T follicular helper cell (primary cell): Measurements from ENCODE around the gene TULP4.

Experiments used
- DNase-seq: peaks from one replicate; pipeline ENCODE4 v3.0.0-alpha.2; 2020; ENCODE audit warnings: low read depth

TULP4 gene

DNA sequence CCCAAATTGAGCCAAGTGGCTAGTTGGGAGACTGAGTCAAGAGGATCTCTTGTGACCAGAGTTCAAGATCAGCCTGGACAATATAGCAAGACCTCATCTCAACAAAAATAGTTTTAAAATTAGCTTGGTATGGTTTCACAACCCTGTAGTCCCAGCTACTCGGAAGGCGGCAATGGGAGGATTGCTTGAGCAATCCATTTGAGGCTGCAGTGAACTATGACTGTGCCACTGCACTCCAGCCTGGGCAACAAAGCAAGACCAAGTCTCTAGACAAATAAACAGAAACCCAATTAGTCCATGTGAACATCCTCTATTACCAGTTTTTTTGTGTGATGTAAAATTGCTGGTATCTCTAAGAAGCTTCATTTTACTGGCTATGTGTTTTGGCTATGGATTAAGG lies 106.2 kb downstream of the TULP4 start:
- no peak for DNase-seq

DNA sequence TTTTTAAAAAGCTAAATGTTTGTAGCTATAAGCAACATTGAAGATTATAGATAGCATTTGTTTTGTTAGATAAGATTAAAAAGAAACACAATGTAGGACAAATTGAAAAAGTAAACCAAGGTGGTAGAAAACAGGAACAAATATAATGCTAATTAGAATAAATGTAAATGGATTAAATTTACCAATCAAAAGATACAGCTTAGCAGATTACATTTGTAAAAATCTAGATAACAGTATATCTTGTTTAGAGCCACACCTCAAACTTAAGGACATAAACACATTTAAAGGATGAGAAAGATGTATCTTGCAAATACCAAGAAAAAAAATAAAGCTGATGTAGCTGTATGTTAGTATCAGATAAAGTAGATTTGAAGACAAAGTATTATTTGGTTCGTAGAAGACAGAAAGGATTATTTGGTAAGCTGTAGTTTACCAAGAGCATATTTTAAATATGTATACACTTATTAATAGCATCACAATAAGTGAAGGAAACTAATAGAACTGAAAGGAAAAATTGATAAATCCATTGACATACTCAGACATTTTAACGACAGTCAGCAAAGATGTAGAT lies 107.2 kb downstream of the TULP4 start:
- no peak for DNase-seq

DNA sequence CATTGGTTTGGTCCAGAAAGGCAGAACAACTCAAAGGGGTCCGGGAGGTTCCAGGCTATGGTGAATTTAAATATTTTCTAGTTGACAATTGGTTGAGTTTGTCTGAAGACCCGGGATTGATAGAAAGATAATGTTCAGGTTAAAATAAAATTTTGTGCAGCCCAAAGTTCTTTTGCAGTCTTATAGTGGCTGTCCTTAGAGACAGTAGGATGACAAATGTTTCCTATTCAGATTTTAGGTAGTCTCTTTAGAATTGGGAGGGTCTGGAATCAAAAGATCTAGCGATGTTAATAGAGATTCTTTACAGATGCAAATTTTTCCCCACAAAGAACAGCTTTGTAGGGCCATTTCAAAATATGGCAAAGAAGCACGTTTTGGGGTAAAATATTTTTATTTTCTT lies 109.1 kb downstream of the TULP4 start:
- DNase-seq: no peak

DNA sequence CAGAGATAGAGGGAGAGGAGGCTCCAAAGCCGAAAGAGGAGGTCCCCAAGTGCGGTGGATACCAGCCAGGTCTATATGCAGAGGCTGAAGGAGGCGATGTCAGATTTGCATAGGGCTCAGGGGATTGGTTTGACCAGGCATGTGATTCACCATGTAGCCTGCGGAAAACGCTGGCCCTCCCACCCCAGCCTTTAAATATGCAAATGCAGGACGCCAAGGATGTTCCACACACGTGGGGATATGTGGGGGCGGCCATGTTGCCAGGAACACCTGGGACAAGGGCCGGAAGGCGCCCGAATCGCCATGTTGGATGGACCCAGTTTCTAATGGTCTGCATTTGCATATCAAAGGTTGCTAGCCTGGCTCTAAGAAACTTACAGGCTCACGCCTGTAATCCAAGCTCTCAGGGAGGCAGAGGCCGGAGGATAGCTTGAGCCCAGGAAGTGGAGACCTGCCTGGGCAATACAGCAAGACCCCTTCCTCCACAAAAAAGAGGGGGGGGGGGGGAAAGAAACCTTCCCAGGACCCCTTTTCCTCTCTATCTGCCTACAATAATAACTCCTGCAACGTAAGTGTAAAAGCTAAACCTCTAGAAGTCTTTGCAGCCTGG lies 110.5 kb downstream of the TULP4 start:
- DNase-seq: no peak

DNA sequence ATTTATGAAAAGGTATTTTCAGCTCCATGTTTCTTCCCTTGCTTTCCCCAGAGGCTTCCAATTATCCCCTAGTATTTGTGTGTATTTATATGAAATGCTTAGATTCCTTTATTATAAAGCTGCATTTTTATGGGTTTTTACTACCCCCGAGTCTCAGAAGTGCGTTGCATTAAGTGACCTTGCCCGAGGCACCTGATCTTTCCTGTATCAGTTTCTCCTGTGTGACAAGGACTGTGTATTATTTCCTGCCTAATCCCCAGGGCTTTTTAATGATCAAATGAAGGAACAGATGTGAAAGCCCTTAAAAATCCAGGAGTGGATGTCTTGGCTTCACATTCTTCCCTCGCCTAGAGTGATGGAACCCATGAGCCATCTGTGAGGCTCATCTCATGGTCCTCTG lies 118.8 kb downstream of the TULP4 start:
- no peak for DNase-seq

DNA sequence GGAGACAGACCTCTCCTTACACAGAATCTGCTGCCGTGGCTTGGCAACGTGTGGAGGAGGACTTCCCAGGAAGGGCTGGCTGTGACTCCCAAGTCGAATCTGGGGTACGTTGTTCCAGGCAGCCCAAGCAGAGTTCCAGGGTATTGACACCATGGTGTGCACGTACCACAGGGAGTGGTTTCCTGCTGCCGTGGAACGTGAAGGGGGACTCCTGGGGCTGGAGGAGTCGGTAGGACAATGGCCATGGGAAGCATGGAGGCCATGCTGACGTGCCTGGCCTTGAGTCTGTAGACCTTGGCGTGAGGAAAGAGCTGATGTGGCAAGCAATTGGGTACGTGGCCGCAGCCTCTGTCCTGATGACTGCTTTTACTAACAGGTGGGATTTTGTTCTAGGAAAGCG lies 119.3 kb downstream of the TULP4 start:
- no peak for DNase-seq

DNA sequence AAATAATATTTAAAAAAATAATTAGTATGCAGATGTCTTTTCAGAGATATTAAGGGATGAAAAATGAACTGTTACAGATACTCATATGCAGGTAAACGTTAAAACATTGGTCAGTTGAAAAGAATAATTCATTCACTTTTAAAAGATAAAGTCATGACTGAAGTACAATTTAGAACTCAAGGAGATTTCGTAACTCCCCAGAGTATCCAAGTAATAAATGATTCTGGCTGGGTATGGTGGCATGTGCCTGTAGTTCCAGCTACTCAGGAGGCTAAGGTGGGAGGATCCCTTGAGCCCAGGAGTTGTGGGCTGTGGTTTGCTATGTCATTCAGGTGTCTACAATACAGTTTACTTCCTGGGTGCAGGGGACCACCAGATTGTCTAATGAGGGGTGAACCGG lies 125.3 kb downstream of the TULP4 start:
- DNase-seq: no peak

DNA sequence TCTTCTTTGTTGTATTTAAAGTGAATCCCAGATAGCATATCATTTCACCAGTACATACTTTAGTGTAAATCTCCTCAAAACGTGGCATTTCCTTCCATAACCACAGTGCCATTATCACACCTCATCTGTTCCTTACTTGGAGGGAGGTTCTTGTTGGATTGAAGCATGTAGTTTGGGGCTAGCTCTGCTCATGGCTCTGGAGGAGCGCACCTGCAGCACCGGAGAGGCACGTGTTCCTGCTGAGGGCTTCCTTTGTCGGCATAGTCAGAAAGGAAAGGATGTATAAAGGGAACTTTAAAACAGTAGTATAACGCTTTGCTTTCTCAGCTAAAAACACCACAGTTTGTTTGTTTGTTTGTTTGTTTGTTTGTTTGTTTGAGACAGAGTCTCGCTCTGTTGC lies 126.0 kb downstream of the TULP4 start:
- no peak for DNase-seq

DNA sequence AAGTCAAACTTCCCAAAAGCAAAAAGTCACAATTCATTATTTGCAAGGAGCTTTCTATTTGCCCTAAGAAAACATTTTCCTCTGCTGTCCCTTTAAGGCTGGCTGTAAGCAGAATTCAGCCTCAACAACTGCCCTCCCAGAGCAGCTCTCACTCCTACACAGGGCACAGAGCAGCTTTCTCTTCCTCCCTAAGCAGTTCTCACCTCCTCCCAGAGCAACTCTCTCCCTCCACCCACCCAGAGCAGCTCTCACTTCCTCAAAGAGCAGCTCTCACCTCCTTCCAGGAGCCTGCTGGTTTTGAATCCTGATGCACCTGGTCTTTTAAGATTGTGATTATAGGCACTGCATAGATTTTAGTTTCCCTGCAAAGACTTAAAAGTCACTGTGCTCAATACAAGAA lies 127.0 kb downstream of the TULP4 start:
- no peak for DNase-seq

DNA sequence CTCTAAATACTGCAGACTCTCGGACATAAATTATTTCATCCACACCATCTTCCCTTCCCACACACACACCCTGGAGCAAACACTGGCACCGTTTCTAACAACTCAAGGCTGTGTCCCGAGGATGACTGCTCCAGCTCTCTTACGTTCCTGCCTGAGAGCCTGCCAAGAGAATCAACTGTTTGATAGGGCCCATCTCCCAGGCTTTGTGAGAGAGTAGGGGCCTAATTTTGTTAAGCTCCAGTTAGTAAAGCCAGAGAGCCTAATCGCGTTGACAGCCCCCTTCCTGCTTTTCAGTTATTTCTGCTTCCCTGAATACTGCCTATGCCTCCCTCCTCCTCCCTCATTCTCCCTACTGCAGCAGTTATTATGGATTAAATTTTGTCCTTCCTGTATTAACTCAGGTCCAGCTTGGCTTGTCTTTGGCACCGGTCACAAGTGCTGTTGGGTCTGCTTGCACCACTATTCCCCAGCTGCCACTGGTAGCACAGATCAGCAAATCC lies 129.5 kb downstream of the TULP4 start:
- DNase-seq: no peak

DNA sequence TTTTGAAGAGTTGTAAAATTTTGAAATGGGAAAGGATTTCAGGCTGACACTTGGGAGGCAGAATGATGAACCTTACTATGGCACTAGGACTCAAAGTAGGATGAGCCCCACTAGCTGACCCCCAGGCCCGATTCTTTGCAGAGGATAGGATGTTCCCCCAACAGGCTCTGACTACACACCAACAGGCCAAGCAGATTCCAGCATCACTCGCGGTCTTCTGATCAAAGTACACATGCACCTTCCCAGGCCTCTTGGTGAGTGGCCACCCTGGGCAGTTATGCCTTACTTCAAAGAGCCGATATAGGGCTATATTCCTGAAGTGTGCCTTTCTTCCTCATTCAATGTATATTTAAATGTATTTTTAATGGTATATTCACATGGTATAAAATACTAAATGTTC lies 130.0 kb downstream of the TULP4 start:
- DNase-seq: no peak

DNA sequence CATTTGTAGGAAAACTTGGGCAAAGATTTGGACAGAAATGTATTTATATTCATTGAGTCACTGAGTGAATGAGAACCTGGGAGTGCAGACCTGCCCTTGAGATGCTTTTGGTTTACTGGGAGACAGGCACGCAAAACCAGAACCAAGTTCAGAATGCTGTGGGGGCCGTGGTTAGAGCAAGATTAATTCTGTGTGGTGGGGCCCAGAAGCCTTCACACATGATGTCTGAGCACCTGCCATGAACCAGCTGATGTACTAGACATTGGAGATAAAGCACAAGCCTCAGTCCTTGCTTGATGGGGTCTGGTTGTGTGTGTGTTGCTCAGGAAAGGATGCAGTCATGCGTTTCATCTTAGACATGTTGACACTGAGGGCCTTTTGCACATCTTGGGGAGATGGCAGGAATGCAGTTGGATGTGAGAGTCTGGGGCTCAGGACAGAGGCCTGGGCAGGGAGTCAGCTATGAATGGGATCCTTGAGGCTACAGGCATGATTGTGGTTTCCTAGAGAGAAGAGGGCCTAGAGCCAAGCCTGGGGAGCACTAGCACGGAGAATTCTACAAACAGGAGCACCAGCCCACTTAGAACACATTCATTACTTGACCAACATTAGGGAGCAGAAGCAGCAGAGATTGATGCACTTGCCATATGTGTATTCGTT lies 133.3 kb downstream of the TULP4 start:
- DNase-seq: no peak

DNA sequence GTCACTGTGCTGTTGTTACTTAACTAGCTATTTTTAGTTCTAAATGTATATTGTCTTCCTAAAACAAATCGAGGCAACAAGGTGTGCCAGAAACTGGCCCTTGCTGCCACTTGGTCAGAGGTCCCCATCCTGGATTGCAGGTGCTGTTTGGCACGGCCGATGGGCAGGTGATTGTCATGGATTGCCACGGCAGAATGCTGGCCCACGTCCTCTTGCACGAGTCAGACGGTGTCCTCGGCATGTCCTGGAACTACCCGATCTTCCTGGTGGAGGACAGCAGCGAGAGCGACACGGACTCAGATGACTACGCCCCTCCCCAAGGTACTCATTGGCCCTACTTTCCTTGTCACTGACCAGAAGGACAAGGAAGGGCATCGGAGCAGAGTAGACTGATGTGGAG lies 136.6 kb downstream of the TULP4 start:
- no peak for DNase-seq

DNA sequence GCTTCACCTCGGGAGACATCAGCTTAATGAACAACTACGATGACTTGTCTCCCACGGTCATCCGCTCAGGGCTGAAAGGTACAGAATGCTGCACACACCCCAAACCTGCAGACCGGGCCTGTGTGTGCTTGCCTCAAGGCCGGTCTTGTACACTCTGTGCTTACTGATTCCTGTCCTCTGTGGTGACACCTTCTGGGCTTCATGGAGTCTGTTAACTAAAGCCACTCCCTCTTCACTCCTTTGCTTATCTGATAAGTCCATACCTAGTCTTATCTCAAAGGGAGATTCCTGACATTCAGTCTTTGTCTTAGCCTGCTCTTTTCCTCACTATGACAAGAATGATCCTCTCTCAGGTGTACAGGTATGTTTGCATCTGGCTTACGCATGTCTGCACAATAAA lies 139.9 kb downstream of the TULP4 start:
- no peak for DNase-seq

DNA sequence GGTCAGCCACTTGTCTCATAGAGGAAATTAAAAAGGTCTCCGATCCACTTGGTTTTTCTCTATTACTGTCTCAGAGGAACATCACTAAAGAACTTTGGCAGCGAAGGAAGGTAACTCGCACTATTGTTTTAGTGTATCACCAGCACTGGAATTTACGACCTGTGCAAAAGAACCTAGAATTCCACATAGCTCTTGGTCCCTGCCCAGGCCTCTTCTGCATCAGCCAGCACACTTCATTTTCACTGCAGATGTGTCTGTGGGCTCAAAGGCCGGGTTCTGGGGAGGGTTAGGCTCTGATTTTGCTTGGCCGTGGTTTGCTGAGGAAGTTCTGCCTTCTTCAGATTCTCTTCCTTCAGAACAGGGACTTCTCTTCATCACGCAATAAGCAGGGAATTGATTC lies 144.9 kb downstream of the TULP4 start:
- no peak for DNase-seq

DNA sequence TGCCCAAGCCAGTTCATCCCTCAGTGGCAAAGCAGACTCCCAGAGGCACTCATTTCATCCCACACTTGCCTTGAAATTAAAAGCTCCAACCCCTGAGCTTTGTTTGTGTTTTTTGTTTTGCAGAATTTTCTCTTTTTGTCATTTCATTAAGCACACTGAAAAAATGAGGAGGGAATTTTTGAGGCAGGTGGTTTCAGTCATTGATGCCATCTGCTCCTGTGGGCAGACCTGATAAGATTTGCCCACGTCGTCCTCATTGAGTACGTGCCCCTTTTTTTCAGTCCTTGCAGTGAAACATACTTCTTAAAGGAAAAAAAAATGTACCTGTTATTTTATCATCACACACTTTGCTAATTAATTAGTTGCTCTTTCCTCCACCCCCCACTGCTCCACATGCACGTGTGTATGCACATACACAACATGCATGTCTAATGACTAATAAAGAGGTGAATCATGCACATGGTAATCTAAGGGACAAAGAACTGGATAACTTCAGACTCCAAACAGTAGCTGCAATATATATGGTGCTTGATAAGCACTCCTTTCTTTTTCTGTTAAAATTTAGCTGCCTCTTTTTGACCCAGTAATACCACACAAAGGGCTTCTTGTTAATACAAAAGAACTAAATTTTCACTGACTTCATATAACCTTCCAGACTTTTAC lies 145.5 kb downstream of the TULP4 start:
- no peak for DNase-seq

DNA sequence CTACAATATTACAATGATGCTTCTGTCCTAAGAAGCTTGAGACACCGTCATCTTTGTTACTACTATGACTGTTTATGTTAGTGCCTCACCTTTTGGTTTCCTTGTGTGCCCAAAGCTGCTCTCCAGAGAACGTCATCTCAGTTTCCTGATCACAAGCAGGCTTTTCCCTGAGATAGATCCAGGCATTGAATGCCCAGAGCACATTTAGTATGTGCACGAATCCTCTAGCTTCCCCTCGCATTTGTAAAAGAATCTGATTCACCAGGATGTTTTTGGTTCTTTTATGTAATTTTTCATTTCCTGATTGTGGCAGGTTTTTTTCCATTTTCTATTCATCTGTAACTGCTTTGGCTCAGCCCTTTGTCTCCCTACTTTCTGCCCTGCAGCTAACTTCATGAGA lies 147.5 kb downstream of the TULP4 start:
- no peak for DNase-seq

DNA sequence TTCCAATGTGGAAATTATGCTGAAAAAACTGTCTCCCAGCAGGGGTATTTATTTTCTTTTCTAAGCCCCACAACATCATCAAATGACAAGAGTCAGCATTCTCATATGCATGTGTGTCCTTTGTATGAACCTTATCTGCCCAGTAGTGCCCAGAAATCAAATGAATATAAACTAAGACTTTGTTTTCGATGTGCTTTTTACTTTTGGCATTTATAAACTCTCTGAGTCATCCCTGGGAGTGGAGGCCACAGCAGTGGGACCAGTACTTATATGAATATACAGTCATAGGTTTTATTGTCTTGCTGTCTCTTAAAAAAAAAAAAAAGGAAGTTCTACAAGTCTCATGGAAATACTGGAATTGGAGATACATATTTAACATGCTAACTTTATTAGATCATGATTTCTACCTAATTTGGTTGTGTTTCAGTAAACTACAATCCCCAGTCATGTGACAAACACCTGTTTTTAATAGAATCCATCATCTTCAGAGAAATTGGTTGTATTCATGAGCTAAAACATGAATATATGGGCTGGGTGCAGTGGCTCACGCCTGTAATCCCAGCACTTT lies 148.4 kb downstream of the TULP4 start:
- no peak for DNase-seq

DNA sequence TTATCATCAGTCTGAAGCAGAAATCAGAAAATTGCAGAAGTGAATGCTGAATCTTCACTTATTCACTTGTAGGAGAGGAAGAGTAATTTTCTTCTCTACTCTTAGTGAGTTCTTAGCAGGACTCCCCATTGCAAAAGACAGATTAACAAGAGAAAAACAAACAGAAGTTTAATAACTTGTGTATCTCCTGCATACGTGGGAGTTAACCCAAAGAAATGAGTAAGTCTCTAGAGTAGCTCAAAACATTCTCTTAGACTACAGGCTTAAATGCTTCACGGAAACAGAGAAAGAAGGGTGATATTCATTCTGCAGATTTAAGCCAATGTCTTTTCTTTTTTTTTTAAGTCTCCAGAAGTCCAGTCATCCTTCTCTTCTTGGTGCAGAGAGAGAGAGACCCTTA lies 149.7 kb downstream of the TULP4 start:
- no peak for DNase-seq

DNA sequence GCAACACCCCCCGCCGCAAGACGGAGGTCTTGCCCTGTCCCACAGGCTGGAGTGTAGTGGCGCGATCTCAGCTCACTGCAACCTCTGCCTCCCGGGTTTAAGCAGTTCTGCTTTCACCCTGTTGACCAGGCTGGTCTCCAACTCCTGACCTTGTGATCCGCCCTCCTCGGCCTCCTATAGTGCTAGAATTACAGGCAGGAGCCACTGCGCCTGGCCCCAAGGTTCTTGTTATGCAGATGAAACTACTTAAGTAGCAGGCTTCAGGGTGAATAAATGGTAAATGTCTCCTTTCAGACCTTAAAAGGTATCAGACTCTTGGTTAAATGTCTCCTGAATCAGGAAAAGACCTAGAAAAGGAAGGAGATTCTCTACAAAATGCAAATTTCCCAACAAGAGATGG lies 152.2 kb downstream of the TULP4 start:
- DNase-seq: no peak

DNA sequence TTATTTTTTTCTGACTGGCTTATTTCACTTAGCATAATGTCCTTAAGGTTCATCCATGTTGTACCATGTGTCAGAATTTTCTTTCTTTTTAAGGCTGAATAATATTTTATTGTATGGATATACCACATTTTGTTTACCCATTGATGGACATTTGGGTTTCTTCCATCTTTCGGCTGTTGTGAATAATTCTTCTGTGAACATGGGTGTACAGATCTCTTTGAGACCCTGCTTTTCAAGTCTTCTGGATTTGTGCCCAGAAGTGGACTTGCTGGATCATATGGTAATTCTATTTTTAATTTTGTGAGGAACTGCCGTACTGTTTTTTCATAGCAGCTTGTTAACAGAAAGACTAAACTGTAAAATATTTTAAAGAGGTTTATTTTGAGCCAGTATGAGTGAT lies 153.0 kb downstream of the TULP4 start:
- DNase-seq: no peak

DNA sequence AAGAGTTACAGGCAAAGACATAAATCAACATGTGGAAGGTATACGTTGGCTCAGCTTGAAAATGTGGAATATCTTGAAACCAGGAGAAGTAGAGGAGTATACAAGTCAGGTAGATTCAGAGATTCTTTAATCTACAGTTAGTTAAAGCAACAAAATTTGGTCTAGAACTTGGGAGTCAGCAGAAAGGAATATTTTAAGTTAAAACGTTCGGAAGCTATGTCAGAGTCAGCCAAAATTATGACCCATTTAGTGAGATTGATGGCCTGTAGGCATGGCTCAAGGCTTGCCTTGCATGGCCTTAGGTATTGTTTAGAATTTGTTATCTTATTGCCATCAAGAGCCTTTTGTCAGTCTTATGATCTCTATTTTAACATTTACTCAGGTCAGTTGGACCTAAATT lies 153.5 kb downstream of the TULP4 start:
- no peak for DNase-seq

DNA sequence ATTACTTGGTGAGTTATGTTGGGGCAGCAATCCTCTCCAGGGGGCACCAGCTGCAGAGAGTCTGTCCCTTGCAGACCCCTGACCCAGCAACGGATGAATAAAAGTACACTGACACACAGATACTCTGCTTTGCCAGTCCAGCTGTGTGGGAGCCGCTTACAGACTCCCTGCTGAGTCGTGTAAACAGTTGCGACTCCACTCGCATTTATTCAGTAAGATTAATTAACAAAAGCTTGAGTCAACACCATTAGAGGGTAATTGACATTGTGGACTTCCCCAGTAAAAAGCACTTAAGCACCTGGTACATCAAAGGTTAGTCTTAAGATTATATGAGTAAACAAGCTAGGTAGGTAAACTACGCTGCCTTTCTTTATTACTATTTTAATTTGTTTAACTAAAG lies 155.7 kb downstream of the TULP4 start:
- no peak for DNase-seq
